Neural crest cell (in vitro differentiated cells): ENCODE measurements around the gene TBC1D4. TPM values are rescaled to one million over a fixed set of nuclear protein-coding genes. Genes with fewer than 3 reads are reported as not detected.

Experiments used
- DNase-seq: peaks from one replicate; pipeline ENCODE4 v3.0.0; 2021; ENCODE audit warnings: low read depth, mixed read lengths, low spot score
- H3K27ac Mint-ChIP-seq: one replicate; pipeline ENCODE4 v1.8.0; 2021; ENCODE audit warnings: mild to moderate bottlenecking, mixed read lengths; ENCODE audit not compliant: unreplicated experiment
- H3K27me3 Mint-ChIP-seq: 2 replicates; pipeline ENCODE4 v1.8.0; 2021; ENCODE audit warnings: low read depth, mild to moderate bottlenecking, mixed read lengths
- H3K36me3 Mint-ChIP-seq: 2 replicates; pipeline ENCODE4 v1.8.0; 2021; ENCODE audit warnings: low read depth, mild to moderate bottlenecking, mixed read lengths
- H3K4me1 Mint-ChIP-seq: 2 replicates; pipeline ENCODE4 v1.8.0; 2021; ENCODE audit warnings: mixed read lengths
- H3K4me3 Mint-ChIP-seq: one replicate; pipeline ENCODE4 v1.8.0; 2021; ENCODE audit warnings: mild to moderate bottlenecking, mixed read lengths
- H3K9me3 Mint-ChIP-seq: 2 replicates; pipeline ENCODE4 v1.8.0; 2021; ENCODE audit warnings: mixed read lengths
- total RNA-seq: library from RNA; stranded (reverse); gene quantifications from 2 replicates; pipeline ENCODE4 v1.2.1, GENCODE V29; 2021
- TF ChIP-seq, protein P1 (sequence below): fragments of 200-600 bp; sonication (generic); conservative IDR thresholded peaks from 2 replicates; pipeline ENCODE4 v1.5.0; 2021; ENCODE audit warnings: antibody characterized with exemption, mild to moderate bottlenecking

The TBC1D4 gene
- total RNA-seq, 1 donor from 2014 or later, result 13.4 TPM

DNA sequence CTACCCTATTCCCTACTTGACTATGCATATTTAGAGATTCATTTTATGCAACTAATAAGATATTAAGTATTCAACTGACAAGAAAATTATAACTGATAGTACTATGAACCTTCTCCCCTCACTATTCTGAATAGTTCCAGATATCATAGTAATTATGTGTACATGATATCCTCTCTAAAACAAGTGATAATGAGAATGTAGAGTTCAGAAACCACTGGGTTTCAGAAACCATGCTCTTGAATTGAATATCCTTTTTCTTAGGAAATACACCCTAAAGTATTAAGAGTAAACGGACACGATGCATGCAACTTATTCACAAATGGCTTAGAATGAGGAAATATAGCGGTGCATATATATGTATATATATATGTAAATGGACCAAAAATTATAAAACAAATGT lies 160.9 kb downstream of the TBC1D4 start:
- Mint-ChIP-seq H3K27ac (no peak overlapping the region), H3K27me3 (no peaks in the 10 kb centered on the region), H3K4me3 (no peak overlapping the region), H3K36me3 (peaks cover 3% of the 10 kb centered on the region), H3K9me3 (peaks cover 3% of the 10 kb centered on the region), H3K4me1 (no peaks in the 10 kb centered on the region)
- TF ChIP-seq, protein P1, sequence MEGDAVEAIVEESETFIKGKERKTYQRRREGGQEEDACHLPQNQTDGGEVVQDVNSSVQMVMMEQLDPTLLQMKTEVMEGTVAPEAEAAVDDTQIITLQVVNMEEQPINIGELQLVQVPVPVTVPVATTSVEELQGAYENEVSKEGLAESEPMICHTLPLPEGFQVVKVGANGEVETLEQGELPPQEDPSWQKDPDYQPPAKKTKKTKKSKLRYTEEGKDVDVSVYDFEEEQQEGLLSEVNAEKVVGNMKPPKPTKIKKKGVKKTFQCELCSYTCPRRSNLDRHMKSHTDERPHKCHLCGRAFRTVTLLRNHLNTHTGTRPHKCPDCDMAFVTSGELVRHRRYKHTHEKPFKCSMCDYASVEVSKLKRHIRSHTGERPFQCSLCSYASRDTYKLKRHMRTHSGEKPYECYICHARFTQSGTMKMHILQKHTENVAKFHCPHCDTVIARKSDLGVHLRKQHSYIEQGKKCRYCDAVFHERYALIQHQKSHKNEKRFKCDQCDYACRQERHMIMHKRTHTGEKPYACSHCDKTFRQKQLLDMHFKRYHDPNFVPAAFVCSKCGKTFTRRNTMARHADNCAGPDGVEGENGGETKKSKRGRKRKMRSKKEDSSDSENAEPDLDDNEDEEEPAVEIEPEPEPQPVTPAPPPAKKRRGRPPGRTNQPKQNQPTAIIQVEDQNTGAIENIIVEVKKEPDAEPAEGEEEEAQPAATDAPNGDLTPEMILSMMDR, result no peak
- no peak for DNase-seq

DNA sequence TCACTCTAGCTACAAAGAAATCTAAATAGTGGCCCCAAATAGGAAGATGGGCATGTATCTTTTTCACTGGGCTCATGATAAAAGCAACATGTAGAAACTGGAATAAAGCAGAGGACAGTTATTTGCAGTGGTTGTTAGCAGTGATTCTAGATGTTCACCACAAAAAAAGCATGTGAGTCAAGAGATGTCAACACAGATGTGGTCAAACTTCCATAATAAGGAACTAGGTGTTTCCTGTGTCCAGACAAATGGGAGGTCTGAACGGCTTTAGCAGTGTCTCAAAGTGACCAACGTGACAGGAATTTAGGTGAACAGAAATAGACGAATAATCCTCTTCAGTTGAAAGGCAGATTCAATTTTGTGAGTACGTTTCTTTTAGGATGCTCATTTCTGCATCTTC lies 162.7 kb downstream of the TBC1D4 start:
- H3K4me1 Mint-ChIP-seq, result no peaks in the 10 kb centered on the region
- DNase-seq, result no peak
- H3K27me3 Mint-ChIP-seq, result no peaks in the 10 kb centered on the region
- peak overlapping the region; percentile 16 for H3K27ac Mint-ChIP-seq
- no peak overlapping the region for H3K4me3 Mint-ChIP-seq
- TF ChIP-seq, protein P1, result no peak
- peaks cover 3% of the 10 kb centered on the region for H3K36me3 Mint-ChIP-seq
- H3K9me3 Mint-ChIP-seq, result peaks cover 3% of the 10 kb centered on the region

DNA sequence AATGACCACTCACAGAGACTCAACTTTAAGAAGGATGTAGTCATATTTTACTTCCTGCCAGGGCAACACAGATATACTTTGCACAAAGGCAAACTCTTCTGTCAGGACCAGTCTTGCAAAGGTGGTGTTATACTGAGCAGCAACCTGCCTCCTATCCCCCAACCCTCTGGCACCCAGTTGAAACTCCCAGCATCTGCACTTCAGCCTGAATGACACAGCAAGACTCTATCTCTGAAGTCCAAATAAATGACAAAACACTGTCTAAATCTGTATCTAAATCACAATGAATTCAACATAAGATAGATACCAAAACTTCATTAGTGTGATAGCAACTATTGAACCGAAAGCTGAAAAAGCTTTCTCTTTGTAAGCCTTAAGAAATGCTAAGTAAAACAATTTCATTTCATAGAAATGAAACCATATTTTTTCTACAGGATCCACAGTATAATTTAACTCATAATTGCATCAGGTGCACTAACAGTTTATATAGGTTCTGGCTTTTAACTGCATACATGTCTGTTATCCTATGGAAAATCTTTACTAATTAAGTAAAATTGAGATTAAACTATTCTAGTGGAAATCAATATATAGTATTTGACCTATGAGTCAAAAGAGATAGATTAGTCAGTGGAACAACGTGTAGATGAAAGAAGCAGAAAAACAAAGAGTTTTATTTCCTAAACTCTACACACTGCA lies 163.7 kb downstream of the TBC1D4 start:
- Mint-ChIP-seq H3K27ac (no peak overlapping the region), H3K36me3 (peaks cover 3% of the 10 kb centered on the region)

DNA sequence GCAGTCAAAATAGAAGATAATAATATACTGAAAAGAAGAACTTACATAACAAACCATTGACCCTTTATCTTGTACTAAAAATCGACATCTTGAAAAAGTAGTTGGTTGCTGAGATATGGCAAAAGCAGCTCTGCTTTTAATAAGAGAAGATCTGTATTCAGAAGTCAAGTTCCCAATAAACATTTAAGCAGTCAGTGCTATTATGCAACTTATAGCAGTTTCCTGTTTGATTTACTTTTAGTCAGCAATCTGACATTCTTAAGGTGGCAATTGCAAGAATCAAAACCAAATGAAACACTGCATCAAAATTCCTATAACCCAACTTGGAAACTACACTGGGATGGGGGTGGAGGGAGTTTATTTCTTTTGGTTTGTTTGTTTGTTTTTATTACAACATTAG lies 165.5 kb downstream of the TBC1D4 start:
- Mint-ChIP-seq H3K36me3 (peaks cover 3% of the 10 kb centered on the region), H3K4me3 (no peak overlapping the region), H3K27ac (no peak overlapping the region), H3K27me3 (no peaks in the 10 kb centered on the region), H3K4me1 (no peaks in the 10 kb centered on the region), H3K9me3 (peaks cover 3% of the 10 kb centered on the region)
- TF ChIP-seq, protein P1, result no peak
- no peak for DNase-seq

More for the DNA sequence above, 163.7 kb downstream of the TBC1D4 start:
- no peak overlapping the region for H3K4me3 Mint-ChIP-seq
- no peaks in the 10 kb centered on the region for H3K4me1 Mint-ChIP-seq
- TF ChIP-seq, protein P1, result no peak
- no peaks in the 10 kb centered on the region for H3K27me3 Mint-ChIP-seq
- DNase-seq, result no peak
- peaks cover 3% of the 10 kb centered on the region for H3K9me3 Mint-ChIP-seq

DNA sequence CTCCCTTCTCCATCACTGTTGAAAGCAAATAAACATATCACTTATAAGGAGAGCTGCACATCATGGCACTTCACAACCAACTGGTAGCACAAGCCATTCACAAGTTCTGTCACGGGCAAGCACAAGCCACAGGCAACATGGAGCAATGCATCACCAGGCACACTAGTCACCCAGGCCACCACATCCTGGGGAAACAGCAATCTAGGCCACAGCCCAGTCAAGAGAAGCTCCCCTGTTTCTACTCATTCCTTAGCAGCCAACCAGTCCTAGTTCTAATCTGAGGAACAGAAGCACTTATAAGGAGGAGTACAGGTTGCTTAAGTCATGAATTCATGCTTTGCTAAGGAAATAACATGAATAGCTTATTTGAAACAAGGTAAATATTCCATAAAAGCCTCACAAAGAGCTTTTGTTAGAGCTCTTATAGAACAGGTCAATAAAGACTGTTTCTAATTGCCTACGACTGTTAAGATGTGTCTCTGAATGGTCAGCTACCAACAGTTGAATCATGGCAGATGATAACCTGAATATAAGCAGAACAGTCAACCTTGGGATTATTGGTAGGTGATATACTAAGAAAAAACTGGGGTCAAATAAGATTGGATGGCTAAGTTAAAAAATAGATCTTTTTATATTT lies 169.0 kb downstream of the TBC1D4 start:
- Mint-ChIP-seq H3K4me3 (no peak overlapping the region), H3K36me3 (no peaks in the 10 kb centered on the region), H3K27ac (no peak overlapping the region), H3K4me1 (no peaks in the 10 kb centered on the region), H3K9me3 (no peaks in the 10 kb centered on the region), H3K27me3 (no peaks in the 10 kb centered on the region)
- TF ChIP-seq, protein P1, result no peak
- DNase-seq, result no peak
